Subcutaneous adipose tissue (tissue), 4 donors: ENCODE measurements around the gene CLDN34. TPM values are rescaled to one million over a fixed set of nuclear protein-coding genes. Genes with fewer than 3 reads are reported as not detected.

ENCODE experiments used
- CTCF ChIP-seq: fragments of 450-650 bp; IDR thresholded peaks from one replicate; pipeline ENCODE4 v1.5.1; 2016; ENCODE audit warnings: low read depth, mild to moderate bottlenecking, control low read depth, antibody characterized with exemption, moderate library complexity
- total RNA-seq, 4 donors: library from RNA; depleted of rRNA; stranded (reverse); fragments of >200 nt; gene quantifications; one replicate each; pipeline ENCODE4 v1.1.0, GENCODE V29; 2016

Gene CLDN34
- not detected for total RNA-seq

GRCh38 chrX:9966775-9967408, at the start of gene CLDN34:
CLDN34 (plus strand) TSS chrX:9967358; CDS start chrX:9967358, 0 bp downstream.
- TF ChIP-seq CTCF = no peak

GRCh38 chrX:9917861-9918260, 49.3 kb upstream of the CLDN34 start:
- TF ChIP-seq CTCF = no peak

- no peak for TF ChIP-seq CTCF
These were observed 47.5 kb upstream of the CLDN34 start for GRCh38 chrX:9919632-9920172.

- no peak for TF ChIP-seq CTCF
These were observed 45.8 kb upstream of the CLDN34 start for GRCh38 chrX:9921407-9921806.

GRCh38 chrX:9923357-9923756, 43.8 kb upstream of the CLDN34 start:
- TF ChIP-seq CTCF = no peak

GRCh38 chrX:9926002-9926401, 41.2 kb upstream of the CLDN34 start:
- TF ChIP-seq CTCF = no peak

GRCh38 chrX:9927698-9928482, 39.3 kb upstream of the CLDN34 start:
- no peak for TF ChIP-seq CTCF
